Prostate gland (tissue), 2 donors: ENCODE data around the gene PKM. TPM values are rescaled to one million over a fixed set of nuclear protein-coding genes. Genes with fewer than 3 reads are reported as not detected.

Experiments used
- DNase-seq: peaks from one replicate; pipeline ENCODE4 v3.0.0-alpha.2; 2019; ENCODE audit warnings: low spot score
- H3K27ac ChIP-seq, 2 donors: fragments of 200-600 bp; sonication (generic); 2 replicates each; pipeline ENCODE4 v1.5.1; 2017 to 2019
- H3K27me3 ChIP-seq: fragments of 200-600 bp; sonication (generic); replicated peaks from 2 replicates; pipeline ENCODE4 v1.5.1; 2019; ENCODE audit not compliant: insufficient read depth
- H3K36me3 ChIP-seq, 2 donors: fragments of 200-600 bp; sonication (generic); 1 replicate in 1 of 2; 2 replicates in 1 of 2; pipeline versions ENCODE4 v1.5.1 to v1.8.1; 2017 to 2019
- H3K4me1 ChIP-seq: fragments of 200-600 bp; sonication (generic); replicated peaks from 2 replicates; pipeline ENCODE4 v1.5.1; 2019
- H3K4me3 ChIP-seq, 2 donors: fragments of 200-600 bp; sonication (generic); 2 replicates each; pipeline ENCODE4 v1.5.1; 2017 to 2019
- H3K9me3 ChIP-seq: fragments of 200-600 bp; sonication (generic); 2 replicates; pipeline ENCODE4 v1.5.1; 2017
- CTCF ChIP-seq, 4 experiments: fragments of 200-600 bp in 2 of 4; fragments of 450-650 bp in 2 of 4; sonication (generic) in 2 of 4; IDR thresholded peaks; 1 replicate in 3 of 4; 2 replicates in 1 of 4; pipeline ENCODE4 v1.5.1; 2016 to 2019; ENCODE audit warnings: antibody characterized with exemption in 4 of 4, mild to moderate bottlenecking in 2 of 4, moderate library complexity in 2 of 4
- POLR2A ChIP-seq: fragments of 450-650 bp; IDR thresholded peaks from one replicate; pipeline ENCODE4 v1.6.1; 2016; ENCODE audit warnings: antibody characterized with exemption, mild to moderate bottlenecking
- POLR2AphosphoS5 ChIP-seq: sonication (generic); formaldehyde crosslinking; IDR thresholded peaks from one replicate; pipeline ENCODE4 v1.6.1; 2017; ENCODE audit warnings: antibody characterized with exemption
- WGBS: methylation state at CpG from one replicate; pipeline ENCODE4 v1.1.5; 2018; 5-methylcytosine and 5-hydroxymethylcytosine counted together
- intact Hi-C: fragments of 100-400 bp; cut with DNase I; formaldehyde crosslinking; loops from one replicate; pipeline ENCODE4 v1.14.2; 2022
- total RNA-seq, 2 donors: library from RNA; depleted of rRNA; stranded (reverse); fragments of >200 nt; gene quantifications; one replicate each; pipeline ENCODE4 v1.1.0, GENCODE V29; 2016

PKM gene
- total RNA-seq, 2 donors from 2014 or later = 470 to 513 TPM

DNA sequence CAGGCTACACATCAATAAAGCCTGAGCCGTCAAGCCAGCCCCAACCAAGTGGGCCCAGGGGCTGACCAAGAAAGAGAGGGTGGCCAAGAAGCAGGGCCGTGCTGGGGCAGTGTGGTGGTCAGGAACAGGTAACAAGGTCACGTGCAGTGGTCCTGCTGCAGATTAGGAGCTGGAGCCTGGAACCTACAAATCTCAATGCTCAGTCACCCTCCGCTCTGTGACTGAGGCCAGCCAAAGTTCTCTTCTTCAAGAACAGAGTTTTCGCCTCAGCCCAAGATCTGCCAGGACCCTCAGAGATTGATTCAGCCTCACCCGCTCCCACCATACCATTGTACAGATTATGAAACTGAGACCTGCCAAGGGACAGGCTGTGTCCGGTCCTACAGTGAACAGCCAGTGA is 60.3 kb downstream of the PKM start:
- no peak for DNase-seq

DNA sequence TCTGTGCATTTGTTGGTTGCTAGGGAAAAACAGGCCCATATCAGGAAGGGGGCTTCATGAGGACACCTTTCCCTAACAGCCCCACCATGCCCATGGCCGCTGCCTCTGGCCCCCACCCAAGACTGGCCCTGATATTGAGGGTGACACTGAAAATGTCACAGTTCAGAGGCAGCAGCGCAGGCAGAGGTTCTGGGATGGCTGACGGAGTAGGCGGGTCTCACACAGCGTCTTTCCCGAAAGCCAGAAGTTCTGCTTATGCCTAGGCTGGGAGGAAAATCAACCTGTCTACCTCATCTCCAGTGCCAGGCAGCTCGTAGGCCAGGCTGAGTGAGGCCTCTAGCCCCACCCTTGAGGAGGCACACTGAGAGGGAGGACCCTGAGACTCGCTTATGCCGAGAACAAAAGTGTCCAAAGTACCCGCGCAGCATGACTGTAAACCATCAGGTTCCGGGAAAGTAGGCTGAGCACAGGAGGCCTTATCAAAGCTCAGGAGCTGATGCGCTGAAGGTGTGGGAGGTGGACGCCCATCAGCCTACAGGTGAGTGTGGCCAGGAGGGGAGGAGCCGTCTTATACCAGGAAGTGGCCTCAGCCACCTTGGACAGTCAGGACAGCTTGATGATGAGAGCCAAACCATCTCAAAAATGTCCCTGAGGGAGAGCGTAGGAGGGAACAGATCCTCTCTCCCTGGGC is 60.9 kb downstream of the PKM start:
- Histone ChIP-seq H3K4me3 (no peak overlapping the region), H3K27me3 (no peaks in the 10 kb centered on the region), H3K4me1 (no peaks in the 10 kb centered on the region), H3K9me3 (no peaks in the 10 kb centered on the region), H3K27ac (no peak overlapping the region), H3K36me3 (no peaks in the 10 kb centered on the region)
- TF ChIP-seq POLR2A = no peak
- TF ChIP-seq CTCF (IDR thresholded peaks at IDR 0.05) = no peak
- no peak for TF ChIP-seq POLR2AphosphoS5
- intact Hi-C loops = no loop called here
- WGBS = 95% methylated on average over 16 of the region's 16 CpGs
- no peak for DNase-seq

More for the DNA sequence above, 60.3 kb downstream of the PKM start:
- 92% methylated on average over 7 of the region's 7 CpGs for WGBS
- H3K4me1 ChIP-seq = peaks cover 3% of the 10 kb centered on the region
- no peaks in the 10 kb centered on the region for H3K27me3 ChIP-seq
- intact Hi-C loops = no loop called here
- no peaks in the 10 kb centered on the region for H3K9me3 ChIP-seq
- H3K27ac ChIP-seq = no peak overlapping the region
- TF ChIP-seq POLR2A (no peak), POLR2AphosphoS5 (no peak)
- H3K4me3 ChIP-seq = no peak overlapping the region
- H3K36me3 ChIP-seq = no peaks in the 10 kb centered on the region

GRCh38 chr15:72169236-72169920 is 61.6 kb downstream of the PKM start:
- Histone ChIP-seq H3K27ac (peak overlapping the region in 1 of 2 donors; percentile 19), H3K4me1 (no peaks in the 10 kb centered on the region), H3K4me3 (no peak overlapping the region), H3K9me3 (no peaks in the 10 kb centered on the region), H3K36me3 (no peaks in the 10 kb centered on the region), H3K27me3 (no peaks in the 10 kb centered on the region)
- WGBS = 53% methylated on average over 10 of the region's 10 CpGs
- no peak for TF ChIP-seq POLR2A
- no peak for TF ChIP-seq POLR2AphosphoS5
- no peak for TF ChIP-seq CTCF (IDR thresholded peaks at IDR 0.05)
- no peak for DNase-seq
- intact Hi-C loops = no loop called here

GRCh38 chr15:72168808-72169190 is 62.2 kb downstream of the PKM start:
- no peaks in the 10 kb centered on the region for H3K36me3 ChIP-seq
- no peak overlapping the region for H3K4me3 ChIP-seq
- TF ChIP-seq POLR2AphosphoS5 = no peak
- no peak for TF ChIP-seq POLR2A
- no peak for TF ChIP-seq CTCF (IDR thresholded peaks at IDR 0.05)
- WGBS = 47% methylated on average over 4 of the region's 4 CpGs
- H3K27me3 ChIP-seq = no peaks in the 10 kb centered on the region
- H3K27ac ChIP-seq = peak overlapping the region in 1 of 2 donors; percentile 19
- DNase-seq = no peak
- intact Hi-C loops = no loop called here
- H3K9me3 ChIP-seq = no peaks in the 10 kb centered on the region
- H3K4me1 ChIP-seq = no peaks in the 10 kb centered on the region

GRCh38 chr15:72168131-72168807 is 62.7 kb downstream of the PKM start:
- Histone ChIP-seq H3K27ac (peak overlapping the region in 1 of 2 donors; percentile 5), H3K4me3 (no peak overlapping the region), H3K4me1 (no peaks in the 10 kb centered on the region), H3K27me3 (no peaks in the 10 kb centered on the region), H3K9me3 (no peaks in the 10 kb centered on the region), H3K36me3 (no peaks in the 10 kb centered on the region)
- DNase-seq = peak; percentile 29
- TF ChIP-seq CTCF (IDR thresholded peaks at IDR 0.05) (no peak), POLR2AphosphoS5 (no peak), POLR2A (no peak)
- intact Hi-C loops = no loop called here
- WGBS = 14% methylated on average over 7 of the region's 7 CpGs
